ENCODE results near the gene POLR1G. TPM values are rescaled to one million over a fixed set of nuclear protein-coding genes. Genes with fewer than 3 reads are reported as not detected.

The POLR1G gene
- total RNA-seq, 2 donors from 2014 or later: 13.2 to 16.0 TPM

DNA sequence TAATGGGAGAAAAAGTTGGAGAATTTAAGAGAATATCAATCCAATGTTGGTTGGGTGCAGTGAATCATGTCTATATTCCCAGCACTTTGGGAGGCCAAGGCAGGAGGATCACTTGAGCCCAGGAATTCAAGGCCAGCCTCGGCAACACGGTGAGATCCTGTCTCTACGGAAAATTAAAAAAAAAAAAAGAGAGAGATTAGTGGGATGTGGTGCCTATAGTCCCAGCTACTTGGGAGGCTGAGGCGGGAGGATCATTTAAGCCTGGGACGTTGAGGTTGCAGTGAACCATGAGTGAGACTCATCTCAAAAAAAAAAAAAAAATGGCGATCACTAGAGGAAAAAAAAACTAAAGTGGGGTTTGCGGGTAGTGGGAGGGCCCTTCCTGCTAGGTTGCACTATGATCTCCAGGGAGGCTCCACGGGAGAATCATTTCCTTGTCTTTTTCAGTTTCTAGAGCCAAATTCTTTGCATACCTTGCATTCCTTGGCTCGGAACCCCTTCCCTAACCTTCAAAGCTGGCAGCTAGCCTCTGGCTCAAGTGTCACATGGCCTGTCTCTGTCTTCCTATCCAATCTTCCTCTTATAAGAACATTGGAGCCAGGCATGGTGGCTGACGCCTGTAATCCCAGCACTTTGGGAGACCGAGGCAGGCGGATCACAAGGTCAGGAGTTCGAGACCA lies 30.3 kb upstream of the POLR1G start:
- Histone ChIP-seq H3K9me3 (ENCODE audit: control insufficient read depth, low read length) (no peaks in the 10 kb centered on the region), H3K9ac (ENCODE audit: extremely low read depth, low read length, poor library complexity, severe bottlenecking) (peak overlapping the region; percentile 25), H3K36me3 (ENCODE audit: control insufficient read depth, insufficient read depth, low read length) (peaks cover 1% of the 10 kb centered on the region), H3K4me3 (ENCODE audit: low read length) (no peak overlapping the region), H3K27me3 (ENCODE audit: control insufficient read depth, insufficient read depth, low read length, poor library complexity, severe bottlenecking) (no peaks in the 10 kb centered on the region), H3K4me1 (ENCODE audit: control insufficient read depth, insufficient read depth, low read length) (no peaks in the 10 kb centered on the region), H3K27ac (ENCODE audit: low read depth, low read length) (peak overlapping the region; percentile 48)
- Mint-ChIP-seq H3K36me3 (ENCODE audit: low read depth) (no peaks in the 10 kb centered on the region), H3K27ac (peak overlapping the region; percentile 94), H3K27me3 (ENCODE audit: insufficient read depth) (no peaks in the 10 kb centered on the region), H3K4me1 (peaks cover 2% of the 10 kb centered on the region), H3K4me3 (no peak overlapping the region), H3K9me3 (no peaks in the 10 kb centered on the region)
- TF ChIP-seq, protein P1, sequence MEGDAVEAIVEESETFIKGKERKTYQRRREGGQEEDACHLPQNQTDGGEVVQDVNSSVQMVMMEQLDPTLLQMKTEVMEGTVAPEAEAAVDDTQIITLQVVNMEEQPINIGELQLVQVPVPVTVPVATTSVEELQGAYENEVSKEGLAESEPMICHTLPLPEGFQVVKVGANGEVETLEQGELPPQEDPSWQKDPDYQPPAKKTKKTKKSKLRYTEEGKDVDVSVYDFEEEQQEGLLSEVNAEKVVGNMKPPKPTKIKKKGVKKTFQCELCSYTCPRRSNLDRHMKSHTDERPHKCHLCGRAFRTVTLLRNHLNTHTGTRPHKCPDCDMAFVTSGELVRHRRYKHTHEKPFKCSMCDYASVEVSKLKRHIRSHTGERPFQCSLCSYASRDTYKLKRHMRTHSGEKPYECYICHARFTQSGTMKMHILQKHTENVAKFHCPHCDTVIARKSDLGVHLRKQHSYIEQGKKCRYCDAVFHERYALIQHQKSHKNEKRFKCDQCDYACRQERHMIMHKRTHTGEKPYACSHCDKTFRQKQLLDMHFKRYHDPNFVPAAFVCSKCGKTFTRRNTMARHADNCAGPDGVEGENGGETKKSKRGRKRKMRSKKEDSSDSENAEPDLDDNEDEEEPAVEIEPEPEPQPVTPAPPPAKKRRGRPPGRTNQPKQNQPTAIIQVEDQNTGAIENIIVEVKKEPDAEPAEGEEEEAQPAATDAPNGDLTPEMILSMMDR (conservative IDR thresholded peaks at IDR 0.05): no peak
- peak; percentile 84 for DNase-seq
- 47 to 66% methylated on average over 9 to 13 of the region's 13 CpGs for WGBS, 2 experiments (ENCODE audit: insufficient coverage in 1 of 2, insufficient read length in 1 of 2)

DNA sequence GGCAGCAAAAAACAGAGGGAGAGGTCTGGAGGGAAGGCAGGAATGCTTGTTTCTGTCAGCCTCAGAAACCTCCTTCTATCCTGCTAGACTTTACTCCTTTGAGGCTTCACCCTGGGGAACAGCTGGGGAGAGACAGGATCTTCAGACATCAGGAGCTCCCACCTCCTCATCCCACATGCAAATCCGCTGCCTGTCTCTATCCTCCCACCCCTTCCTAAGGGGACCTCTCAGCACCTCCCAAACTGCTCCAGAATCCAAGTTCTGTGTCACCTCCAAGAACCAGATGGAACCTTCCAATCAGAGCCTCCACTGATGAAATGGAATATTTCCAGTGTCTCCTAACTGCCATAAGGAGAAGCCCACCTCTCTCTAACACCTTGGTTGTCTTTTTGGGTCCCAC lies 26.3 kb upstream of the POLR1G start:
- Mint-ChIP-seq H3K9me3 (no peaks in the 10 kb centered on the region), H3K27ac (no peak overlapping the region), H3K36me3 (ENCODE audit: low read depth) (no peaks in the 10 kb centered on the region), H3K27me3 (ENCODE audit: insufficient read depth) (peaks cover 4% of the 10 kb centered on the region), H3K4me3 (no peak overlapping the region), H3K4me1 (peaks cover 2% of the 10 kb centered on the region)
- H3K9me3 ChIP-seq (ENCODE audit: control insufficient read depth, low read length): no peaks in the 10 kb centered on the region
- WGBS, 2 experiments (ENCODE audit: insufficient coverage in 1 of 2, insufficient read length in 1 of 2): 94 to 100% methylated on average over 1 of the region's 1 CpG
- H3K4me1 ChIP-seq (ENCODE audit: control insufficient read depth, insufficient read depth, low read length): no peaks in the 10 kb centered on the region
- peaks cover 5% of the 10 kb centered on the region for H3K36me3 ChIP-seq (ENCODE audit: control insufficient read depth, insufficient read depth, low read length)
- H3K9ac ChIP-seq (ENCODE audit: extremely low read depth, low read length, poor library complexity, severe bottlenecking): no peak overlapping the region
- TF ChIP-seq, protein P1 (conservative IDR thresholded peaks at IDR 0.05): no peak
- DNase-seq: no peak
- H3K4me3 ChIP-seq (ENCODE audit: low read length): no peak overlapping the region
- no peaks in the 10 kb centered on the region for H3K27me3 ChIP-seq (ENCODE audit: control insufficient read depth, insufficient read depth, low read length, poor library complexity, severe bottlenecking)
- no peak overlapping the region for H3K27ac ChIP-seq (ENCODE audit: low read depth, low read length)

DNA sequence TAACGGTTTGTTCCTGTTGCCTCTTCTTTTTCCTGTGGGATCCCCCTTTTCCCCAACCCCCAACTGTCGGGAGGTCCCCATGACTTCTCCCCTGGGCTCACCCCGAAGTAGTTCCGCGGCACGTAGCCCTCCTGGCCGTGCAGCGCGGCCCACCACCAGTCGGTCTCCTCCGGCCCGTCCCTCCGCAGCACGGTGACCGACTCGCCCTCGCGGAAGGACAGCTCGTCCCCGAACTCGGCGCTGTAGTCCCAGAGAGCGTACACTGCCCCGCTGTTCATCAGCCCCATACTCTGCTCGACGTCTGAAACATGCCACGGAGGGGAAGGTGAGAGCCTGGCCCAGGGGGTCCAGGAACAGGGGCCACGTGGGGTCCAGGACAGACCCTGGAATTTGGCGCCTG lies 24.0 kb upstream of the POLR1G start:
- Mint-ChIP-seq H3K27me3 (ENCODE audit: insufficient read depth) (peaks cover 27% of the 10 kb centered on the region), H3K27ac (no peak overlapping the region), H3K4me1 (no peaks in the 10 kb centered on the region), H3K9me3 (no peaks in the 10 kb centered on the region), H3K36me3 (ENCODE audit: low read depth) (no peaks in the 10 kb centered on the region), H3K4me3 (no peak overlapping the region)
- H3K4me1 ChIP-seq (ENCODE audit: control insufficient read depth, insufficient read depth, low read length): no peaks in the 10 kb centered on the region
- TF ChIP-seq, protein P1 (conservative IDR thresholded peaks at IDR 0.05): no peak
- H3K9me3 ChIP-seq (ENCODE audit: control insufficient read depth, low read length): no peaks in the 10 kb centered on the region
- no peak overlapping the region for H3K4me3 ChIP-seq (ENCODE audit: low read length)
- H3K27ac ChIP-seq (ENCODE audit: low read depth, low read length): no peak overlapping the region
- DNase-seq: no peak
- peaks cover 5% of the 10 kb centered on the region for H3K36me3 ChIP-seq (ENCODE audit: control insufficient read depth, insufficient read depth, low read length)
- WGBS, 2 experiments (ENCODE audit: insufficient coverage in 1 of 2, insufficient read length in 1 of 2): 95 to 96% methylated on average over 25 to 29 of the region's 29 CpGs
- no peak overlapping the region for H3K9ac ChIP-seq (ENCODE audit: extremely low read depth, low read length, poor library complexity, severe bottlenecking)
- no peaks in the 10 kb centered on the region for H3K27me3 ChIP-seq (ENCODE audit: control insufficient read depth, insufficient read depth, low read length, poor library complexity, severe bottlenecking)

Data from endodermal cell (in vitro differentiated cells).